ENCODE results near the gene ZFP28. TPM values are rescaled to one million over a fixed set of nuclear protein-coding genes. Genes with fewer than 3 reads are reported as not detected.

ZFP28 gene
- total RNA-seq = 10 to 100 TPM; 10.3 to 20.2 (median 12.7) TPM

GRCh38 chr19:56538761-56539263, at the start of gene ZFP28:
TSS of gene ZFP28 (plus strand) at chr19:56538948. CDS start at chr19:56539019, 71 bp downstream.
- Histone ChIP-seq H3K27me3 (no peaks in the 10 kb centered on the region), H3K4me1 (peaks cover 18 to 29% (median 20%) of the 10 kb centered on the region in 4 donors), H3K27ac (replicated peaks in 1 of 4) (peak within 1 kb of the TSS; percentile 85 to 93 (median 90)), H3K4me3 (peak within 1 kb of the TSS; percentile 75 to 82 (median 78)), H3K36me3 (peaks cover 15 to 37% (median 27%) of the 10 kb centered on the region in 4 donors), H3K9me3 (peaks cover 0 to 69% (median 49%) of the 10 kb centered on the region in 4 donors)
- peak; percentile 93 for DNase-seq (ENCODE audit: extremely low spot score)
- intact Hi-C loops (cut with DNase I) = no loop called here
- no CpG with 5 or more reads among the region's 65 CpGs for WGBS
- no peak for TF ChIP-seq EP300 (IDR thresholded peaks at IDR 0.05)
- TF ChIP-seq POLR2AphosphoS5 (IDR thresholded peaks at IDR 0.05) = peak; percentile 10 to 21

GRCh38 chr19:56491399-56491798, 47.3 kb upstream of the ZFP28 start:
- Histone ChIP-seq H3K9me3 (peaks cover 0 to 65% (median 32%) of the 10 kb centered on the region in 4 donors), H3K27me3 (no peaks in the 10 kb centered on the region), H3K27ac (replicated peaks in 1 of 4) (no peak overlapping the region), H3K4me3 (no peak overlapping the region), H3K36me3 (peaks cover 12 to 32% (median 20%) of the 10 kb centered on the region in 4 donors), H3K4me1 (no peaks in the 10 kb centered on the region)
- 77% methylated on average over 3 of the region's 3 CpGs for WGBS
- TF ChIP-seq POLR2A (IDR thresholded peaks at IDR 0.05; ENCODE audit: low read depth) (no peak), POLR2AphosphoS5 (IDR thresholded peaks at IDR 0.05) (no peak), EP300 (IDR thresholded peaks at IDR 0.05) (no peak), CTCF (IDR thresholded peaks at IDR 0.05) (no peak)
- intact Hi-C loops (cut with DNase I) = no loop called here
- no peak for DNase-seq (ENCODE audit: extremely low spot score)

- Histone ChIP-seq H3K27me3 (no peaks in the 10 kb centered on the region), H3K4me1 (peaks cover 11 to 16% (median 14%) of the 10 kb centered on the region in 4 donors), H3K27ac (replicated peaks in 1 of 4) (no peak overlapping the region), H3K36me3 (peaks cover 0 to 6% (median 0%) of the 10 kb centered on the region in 4 donors), H3K4me3 (no peak overlapping the region), H3K9me3 (peaks cover 0 to 4% (median 0%) of the 10 kb centered on the region in 4 donors)
- no peak for DNase-seq (ENCODE audit: extremely low spot score)
- intact Hi-C loops (cut with DNase I) = loop anchor here (10.0 kb wide), 1 partner anchor 170 kb away; the partner anchor contains the start of gene ZNF835
- TF ChIP-seq POLR2AphosphoS5 (IDR thresholded peaks at IDR 0.05) (no peak), CTCF (IDR thresholded peaks at IDR 0.05) (no peak), POLR2A (IDR thresholded peaks at IDR 0.05; ENCODE audit: low read depth) (no peak), EP300 (IDR thresholded peaks at IDR 0.05) (no peak)
- 100% methylated on average over 2 of the region's 2 CpGs for WGBS
Measured at GRCh38 chr19:56504581-56504980, 34.2 kb upstream of the ZFP28 start.

GRCh38 chr19:56507446-56508289, 31.1 kb upstream of the ZFP28 start, which contains the start of gene ZNF471:
TSS of gene ZNF471 (plus strand) at chr19:56507855. CDS start at chr19:56511572, 3,717 bp downstream.
- H3K4me1 ChIP-seq = peaks cover 11 to 16% (median 14%) of the 10 kb centered on the region in 4 donors
- TF ChIP-seq EP300 (IDR thresholded peaks at IDR 0.05) (no peak), CTCF (IDR thresholded peaks at IDR 0.05) (no peak), POLR2AphosphoS5 (IDR thresholded peaks at IDR 0.05) (peak; percentile 61 to 87), POLR2A (IDR thresholded peaks at IDR 0.05; ENCODE audit: low read depth) (no peak)
- H3K4me3 ChIP-seq = peak within 1 kb of the TSS; percentile 66 to 86 (median 82)
- 1% methylated on average over 25 of the region's 74 CpGs for WGBS
- DNase-seq (ENCODE audit: extremely low spot score) = peak; percentile 98
- peak within 1 kb of the TSS; percentile 95 to 97 (median 96) for H3K27ac ChIP-seq (replicated peaks in 1 of 4)
- no peaks in the 10 kb centered on the region for H3K27me3 ChIP-seq
- intact Hi-C loops (cut with DNase I) = loop anchor here (10.0 kb wide), 1 partner anchor 167 kb away; the partner anchor contains the start of gene ZNF835
- H3K36me3 ChIP-seq = peaks cover under 1 to 13% (median 7%) of the 10 kb centered on the region in 4 donors
- H3K9me3 ChIP-seq = peaks cover 0 to under 1% (median under 1%) of the 10 kb centered on the region in 4 donors

All from esophagus muscularis mucosa (tissue), 4 donors.